Subcutaneous adipose tissue (tissue), 4 donors: Measurements from ENCODE around the gene CPE. TPM values are rescaled to one million over a fixed set of nuclear protein-coding genes. Genes with fewer than 3 reads are reported as not detected.

Experiments
- CTCF ChIP-seq: fragments of 450-650 bp; IDR thresholded peaks from one replicate; pipeline ENCODE4 v1.5.1; 2016; ENCODE audit warnings: low read depth, mild to moderate bottlenecking, control low read depth, antibody characterized with exemption, moderate library complexity
- total RNA-seq, 4 donors: library from RNA; depleted of rRNA; stranded (reverse); fragments of >200 nt; gene quantifications; one replicate each; pipeline ENCODE4 v1.1.0, GENCODE V29; 2016

Gene CPE
- total RNA-seq, 4 donors from 2014 or later, result 81.0 to 122 (median 99.6) TPM

- no peak for TF ChIP-seq CTCF
Observed at GRCh38 chr4:165336743-165337142, 42.1 kb upstream of the CPE start.

- TF ChIP-seq CTCF, result no peak
Observed at GRCh38 chr4:165343353-165344191, 35.2 kb upstream of the CPE start.

GRCh38 chr4:165345666-165346417 lies 33.0 kb upstream of the CPE start:
- no peak for TF ChIP-seq CTCF

GRCh38 chr4:165347647-165348569 lies 30.9 kb upstream of the CPE start:
- no peak for TF ChIP-seq CTCF

GRCh38 chr4:165351359-165352130 lies 27.3 kb upstream of the CPE start:
- no peak for TF ChIP-seq CTCF

- TF ChIP-seq CTCF, result no peak
Observed at GRCh38 chr4:165355900-165356300, 22.9 kb upstream of the CPE start.
